GM19397 (cell line): ENCODE measurements around the gene ANKRD6.
"Not testable (repeated sequence)": the region's sequence is repeated elsewhere in the genome, so short reads cannot be mapped to it uniquely, and the experiment has no call there.

ENCODE experiments used
- ATAC-seq: cut with Tn5 transposase; IDR thresholded peaks from one replicate; pipeline ENCODE4 v1.9.1; 2021; ENCODE audit warnings: mild to moderate bottlenecking, moderate library complexity; ENCODE audit not compliant: unreplicated experiment

Gene ANKRD6

DNA sequence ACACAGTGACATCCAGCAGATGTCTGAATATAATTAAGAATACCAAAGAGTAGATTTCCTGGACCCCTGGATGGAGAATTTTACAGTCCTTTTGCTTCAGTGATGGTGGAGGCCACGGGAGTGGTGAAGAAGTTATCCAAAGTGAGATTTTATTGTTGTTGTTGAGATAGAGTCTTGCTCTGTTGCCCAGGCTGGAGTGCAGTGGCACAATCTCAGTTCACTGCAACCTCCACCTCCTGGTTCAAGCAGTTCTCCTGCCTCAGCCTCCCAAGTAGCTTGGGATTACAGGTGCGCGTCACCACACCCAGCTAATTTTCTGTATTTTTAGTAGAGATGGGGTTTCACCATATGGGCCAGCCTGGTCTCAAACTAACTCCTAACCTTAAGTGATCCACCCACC lies 208.6 kb downstream of the ANKRD6 start:
- not testable (repeated sequence) for ATAC-seq

DNA sequence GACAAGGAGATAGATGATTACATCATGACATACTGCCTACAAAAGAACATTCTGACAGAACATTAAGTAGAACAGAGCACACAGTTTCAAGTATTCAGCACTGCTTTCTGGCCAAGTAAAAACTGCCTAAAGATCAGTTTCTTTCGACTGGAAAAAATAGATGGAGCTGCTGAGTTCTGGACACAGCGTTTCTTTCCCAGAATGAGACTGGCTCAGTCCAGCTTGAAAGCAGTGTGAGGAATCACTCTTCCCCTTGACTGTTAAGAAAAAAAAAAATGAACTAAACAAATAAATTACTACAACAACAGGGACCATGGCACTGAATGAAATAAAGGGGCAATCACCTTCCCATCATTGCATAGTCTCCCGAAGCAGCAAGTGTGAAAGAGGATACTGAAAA lies 210.0 kb downstream of the ANKRD6 start:
- no peak for ATAC-seq

- ATAC-seq: no peak
These were observed 210.5 kb downstream of the ANKRD6 start for GRCh38 chr6:89643406-89643805.

DNA sequence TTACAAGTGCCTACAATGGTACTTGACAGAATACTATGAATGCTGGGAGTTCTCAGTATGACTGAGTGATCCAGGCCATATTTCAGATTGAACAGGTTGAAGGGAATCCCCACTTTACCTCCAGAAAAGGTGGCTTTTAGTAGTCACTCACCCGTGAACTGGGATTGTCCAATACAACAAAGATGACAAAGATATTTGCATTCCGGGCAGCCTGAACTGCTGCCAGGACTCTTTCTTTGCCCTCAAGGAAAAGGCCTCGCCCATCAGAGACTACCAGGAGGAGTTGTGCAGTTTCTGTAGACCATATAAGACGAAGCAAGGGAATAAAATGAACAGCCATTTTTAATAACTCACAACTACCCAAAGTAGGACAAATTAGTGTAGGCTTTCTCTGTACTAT lies 211.9 kb downstream of the ANKRD6 start:
- no peak for ATAC-seq

DNA sequence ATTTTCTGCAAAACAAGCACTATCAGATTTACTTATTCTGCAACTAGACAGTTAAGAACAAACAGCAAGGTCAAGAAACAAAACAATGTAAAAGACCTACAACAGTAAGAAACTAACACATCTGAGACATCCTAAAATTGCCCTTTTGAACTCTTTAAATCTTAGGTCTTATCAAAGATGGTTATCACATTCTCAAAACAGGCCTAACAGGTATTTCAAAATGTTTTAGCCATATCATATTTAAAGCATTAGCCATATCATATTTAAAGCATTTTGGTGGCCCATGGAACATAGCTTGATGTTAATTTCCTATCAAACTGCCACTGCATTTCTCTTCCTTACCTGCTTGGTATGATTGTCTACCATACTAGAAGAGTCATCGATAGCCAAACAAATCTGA lies 216.7 kb downstream of the ANKRD6 start:
- ATAC-seq: no peak

GRCh38 chr6:89650579-89650978 lies 217.6 kb downstream of the ANKRD6 start:
- no peak for ATAC-seq

GRCh38 chr6:89655122-89655521 lies 222.2 kb downstream of the ANKRD6 start:
- no peak for ATAC-seq

DNA sequence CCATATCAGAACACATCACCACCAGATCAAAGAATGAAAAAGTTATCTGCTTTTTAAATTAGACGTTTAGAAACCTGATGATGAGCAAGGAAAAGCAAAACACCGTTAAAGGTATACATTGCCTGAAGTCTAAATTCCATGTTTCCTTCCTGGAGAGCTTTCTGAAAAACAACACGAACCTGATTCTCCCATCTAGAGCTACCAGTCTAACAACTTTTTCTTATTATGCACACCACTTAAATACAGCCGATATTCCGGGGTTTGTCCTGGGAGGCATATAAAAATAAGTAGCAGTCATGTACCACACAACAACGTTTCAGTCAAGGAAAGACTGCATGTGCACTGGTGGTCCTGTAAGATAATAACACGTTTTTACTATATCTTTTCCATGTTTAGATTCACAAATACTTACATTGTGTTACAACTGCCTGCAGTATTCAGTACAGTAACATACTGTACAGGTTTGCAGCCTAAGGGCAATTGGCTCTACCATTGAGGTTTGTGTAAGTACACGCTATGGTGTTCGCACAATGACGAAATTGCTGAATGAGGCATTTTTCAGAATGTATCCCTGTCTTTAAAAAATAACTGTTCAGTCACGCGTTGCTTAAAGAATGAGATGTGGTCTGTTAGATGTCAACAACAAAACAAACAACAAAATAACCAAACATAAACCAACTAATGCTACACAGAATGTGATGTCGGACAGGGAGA lies 224.7 kb downstream of the ANKRD6 start:
- ATAC-seq: no peak

DNA sequence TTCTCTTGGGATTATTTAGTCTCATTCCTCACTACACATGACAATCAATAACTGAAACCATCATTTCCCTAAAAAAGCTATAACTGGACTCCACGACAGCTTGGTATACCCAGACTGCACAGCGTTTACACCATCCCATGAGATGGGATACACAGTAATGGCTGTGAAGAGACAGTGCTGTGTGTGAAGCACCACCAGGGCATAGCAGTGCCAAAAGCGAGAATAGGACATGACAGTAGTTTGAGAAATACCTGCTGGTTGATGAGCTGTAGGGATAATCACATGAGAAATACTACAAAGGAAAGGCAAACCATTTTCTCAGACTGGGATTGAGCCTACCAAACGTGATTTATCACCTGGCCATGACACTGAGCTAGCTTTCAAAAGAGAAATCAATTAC lies 228.0 kb downstream of the ANKRD6 start:
- no peak for ATAC-seq

GRCh38 chr6:89661559-89661958 lies 228.6 kb downstream of the ANKRD6 start:
- ATAC-seq: no peak

- no peak for ATAC-seq
These were observed 229.8 kb downstream of the ANKRD6 start for GRCh38 chr6:89662659-89663223.

- ATAC-seq: no peak
These were observed 235.1 kb downstream of the ANKRD6 start for GRCh38 chr6:89667872-89668556.

DNA sequence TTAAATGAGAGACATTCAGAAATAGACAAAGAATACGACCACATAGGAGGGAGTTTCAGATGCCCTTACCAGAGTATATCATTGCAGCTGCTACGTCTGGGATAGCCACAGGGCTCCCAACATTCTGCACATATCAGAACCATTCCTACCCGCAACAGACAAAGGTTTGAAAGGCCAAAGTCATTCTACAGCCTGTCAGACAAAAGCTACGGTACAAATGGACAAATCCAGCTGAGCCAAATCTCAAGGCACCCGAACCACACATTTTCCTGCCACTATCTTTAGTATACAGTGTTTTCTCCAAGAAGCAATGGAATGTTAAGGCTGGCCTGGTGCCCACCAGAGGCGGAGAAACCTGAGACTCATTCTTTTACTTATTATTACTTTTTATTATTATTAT lies 236.1 kb downstream of the ANKRD6 start:
- ATAC-seq: no peak

- no peak for ATAC-seq
These were observed 238.1 kb downstream of the ANKRD6 start for GRCh38 chr6:89670935-89671565.

GRCh38 chr6:89675949-89676748 lies 243.2 kb downstream of the ANKRD6 start:
- ATAC-seq: no peak

DNA sequence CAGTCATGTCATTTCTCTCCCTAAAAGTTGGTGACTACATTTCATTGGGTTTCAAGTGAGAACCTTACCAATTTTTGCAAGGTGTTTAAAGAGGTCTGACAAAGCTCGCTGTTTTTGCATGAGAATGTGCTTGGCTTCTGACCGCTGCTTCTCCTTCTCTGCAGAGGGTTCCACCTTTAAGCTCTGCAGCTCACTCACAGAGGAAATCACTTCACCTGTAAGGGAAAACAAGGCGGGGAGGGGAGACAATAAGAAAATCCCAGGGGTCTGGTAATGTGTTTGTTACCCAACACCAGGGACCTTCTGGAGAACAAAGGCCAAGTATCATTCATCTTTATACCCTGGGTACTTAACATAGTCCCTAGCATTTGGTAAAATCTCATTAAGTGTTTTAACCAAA lies 245.6 kb downstream of the ANKRD6 start:
- ATAC-seq: no peak

- ATAC-seq: no peak
These were observed 246.5 kb downstream of the ANKRD6 start for GRCh38 chr6:89679215-89680120.

- no peak for ATAC-seq
These were observed 247.2 kb downstream of the ANKRD6 start for GRCh38 chr6:89680150-89680549.

GRCh38 chr6:89680551-89680950 lies 247.6 kb downstream of the ANKRD6 start:
- no peak for ATAC-seq

- no peak for ATAC-seq
These were observed 249.1 kb downstream of the ANKRD6 start for GRCh38 chr6:89681983-89682564.
